ENCODE results near the gene ITPKA. TPM values are rescaled to one million over a fixed set of nuclear protein-coding genes. Genes with fewer than 3 reads are reported as not detected.
A peak's percentile ranks its signal among the peaks of the same experiment; 100 is the strongest.

The ITPKA gene
- polyA plus RNA-seq (2011; rRNA removed) (0.92 and 1.5 TPM in 2 replicates), polyA minus RNA-seq (2011; rRNA and poly(A)+ RNA removed) (0.83 and 1.1 TPM in 2 replicates)

DNA sequence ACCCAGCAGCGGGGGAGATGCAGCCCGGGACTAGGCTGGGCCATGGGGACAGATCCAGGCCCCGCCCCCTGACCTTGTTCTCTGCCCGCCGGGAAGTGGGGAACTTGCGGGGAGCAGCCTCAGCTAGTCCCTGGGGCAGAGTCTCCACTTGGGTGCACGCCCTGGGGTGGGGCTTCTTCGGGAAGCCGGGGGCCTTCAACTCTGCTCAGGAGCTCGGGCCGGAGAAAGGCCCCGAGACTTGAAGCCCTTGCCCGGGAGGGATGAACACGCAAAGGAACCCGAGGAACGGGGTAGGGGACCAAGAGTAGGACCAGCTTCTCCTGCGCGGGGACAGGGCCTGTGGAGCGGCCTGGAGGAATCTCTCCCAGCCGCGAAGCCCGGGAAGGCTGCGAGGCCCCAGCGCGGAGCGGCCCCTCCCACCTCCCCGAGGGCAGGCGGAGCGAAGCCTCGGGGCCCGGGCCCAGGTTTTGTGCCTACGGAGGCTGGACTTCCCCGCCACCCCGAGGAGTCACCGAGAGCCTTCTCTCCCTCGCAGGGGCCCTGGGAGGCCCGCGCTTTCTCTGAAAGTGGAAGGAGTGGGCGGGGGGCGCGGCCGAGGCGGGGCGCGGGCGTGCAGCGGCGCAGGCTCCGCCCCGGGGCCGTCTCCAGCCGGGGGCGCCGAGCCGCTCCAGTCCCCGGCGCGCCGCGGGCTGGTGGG is at the start of gene ITPKA:
Gene ITPKA (plus strand): TSS at position 670 of the 697 bp plus-strand sequence. CDS start 54 bp downstream, outside the sequence.
- peak within 1 kb of the TSS; percentile 59 for H3K4me3 ChIP-seq (ENCODE audit: low read depth, low read length)
- ChIA-PET POLR2A (interaction anchor here (0.6 to 1.5 kb wide), 3 partner anchors 9 to 51 kb away, joined by 3 to 7 read pairs (median 3); partner anchors contain the start of gene RPAP1), CTCF (no interaction called here)
- H3K27me3 ChIP-seq (ENCODE audit: control insufficient read depth, insufficient read depth, low read length): peaks cover 20% of the 10 kb centered on the region
- TF ChIP-seq, protein P1, sequence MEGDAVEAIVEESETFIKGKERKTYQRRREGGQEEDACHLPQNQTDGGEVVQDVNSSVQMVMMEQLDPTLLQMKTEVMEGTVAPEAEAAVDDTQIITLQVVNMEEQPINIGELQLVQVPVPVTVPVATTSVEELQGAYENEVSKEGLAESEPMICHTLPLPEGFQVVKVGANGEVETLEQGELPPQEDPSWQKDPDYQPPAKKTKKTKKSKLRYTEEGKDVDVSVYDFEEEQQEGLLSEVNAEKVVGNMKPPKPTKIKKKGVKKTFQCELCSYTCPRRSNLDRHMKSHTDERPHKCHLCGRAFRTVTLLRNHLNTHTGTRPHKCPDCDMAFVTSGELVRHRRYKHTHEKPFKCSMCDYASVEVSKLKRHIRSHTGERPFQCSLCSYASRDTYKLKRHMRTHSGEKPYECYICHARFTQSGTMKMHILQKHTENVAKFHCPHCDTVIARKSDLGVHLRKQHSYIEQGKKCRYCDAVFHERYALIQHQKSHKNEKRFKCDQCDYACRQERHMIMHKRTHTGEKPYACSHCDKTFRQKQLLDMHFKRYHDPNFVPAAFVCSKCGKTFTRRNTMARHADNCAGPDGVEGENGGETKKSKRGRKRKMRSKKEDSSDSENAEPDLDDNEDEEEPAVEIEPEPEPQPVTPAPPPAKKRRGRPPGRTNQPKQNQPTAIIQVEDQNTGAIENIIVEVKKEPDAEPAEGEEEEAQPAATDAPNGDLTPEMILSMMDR (IDR thresholded peaks at IDR 0.05; ENCODE audit: low read depth, low read length): no peak
- peak within 1 kb of the TSS; percentile 81 for H3K27ac ChIP-seq (ENCODE audit: low read depth, low read length)
- peak; percentile 29 for DNase-seq (ENCODE audit: low read depth, low spot score)
- H3K9me3 ChIP-seq (ENCODE audit: control insufficient read depth, insufficient read depth, low read length): no peaks in the 10 kb centered on the region; the same call in 1 of the 2 replicates

DNA sequence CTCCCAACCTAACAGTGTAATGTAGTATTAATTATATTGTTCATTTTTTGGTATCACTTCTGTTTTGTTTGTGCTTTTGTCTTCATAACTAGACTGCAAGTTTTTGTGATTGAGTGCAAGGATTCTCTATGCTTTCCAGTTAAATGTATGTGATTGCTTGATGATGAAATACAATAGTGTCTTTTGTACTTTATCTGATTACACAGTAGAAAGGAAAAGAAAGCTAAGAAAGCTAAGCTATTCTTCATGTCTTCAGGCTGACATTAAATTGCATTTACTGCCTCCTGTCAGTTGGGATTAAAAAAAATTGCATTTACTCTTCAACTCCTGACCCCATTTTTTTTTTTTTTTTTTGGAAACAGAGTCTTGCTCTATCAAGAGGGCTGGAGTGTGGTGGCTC is 48.3 kb upstream of the ITPKA start:
- H3K27ac ChIP-seq (ENCODE audit: low read depth, low read length): no peak overlapping the region
- POLR2A ChIA-PET: interaction anchor here (0.7 kb wide), 1 partner anchor 329 kb away, joined by 6 read pairs; the partner anchor contains the start of gene MAPKBP1
- DNase-seq (ENCODE audit: low read depth, low spot score): no peak

DNA sequence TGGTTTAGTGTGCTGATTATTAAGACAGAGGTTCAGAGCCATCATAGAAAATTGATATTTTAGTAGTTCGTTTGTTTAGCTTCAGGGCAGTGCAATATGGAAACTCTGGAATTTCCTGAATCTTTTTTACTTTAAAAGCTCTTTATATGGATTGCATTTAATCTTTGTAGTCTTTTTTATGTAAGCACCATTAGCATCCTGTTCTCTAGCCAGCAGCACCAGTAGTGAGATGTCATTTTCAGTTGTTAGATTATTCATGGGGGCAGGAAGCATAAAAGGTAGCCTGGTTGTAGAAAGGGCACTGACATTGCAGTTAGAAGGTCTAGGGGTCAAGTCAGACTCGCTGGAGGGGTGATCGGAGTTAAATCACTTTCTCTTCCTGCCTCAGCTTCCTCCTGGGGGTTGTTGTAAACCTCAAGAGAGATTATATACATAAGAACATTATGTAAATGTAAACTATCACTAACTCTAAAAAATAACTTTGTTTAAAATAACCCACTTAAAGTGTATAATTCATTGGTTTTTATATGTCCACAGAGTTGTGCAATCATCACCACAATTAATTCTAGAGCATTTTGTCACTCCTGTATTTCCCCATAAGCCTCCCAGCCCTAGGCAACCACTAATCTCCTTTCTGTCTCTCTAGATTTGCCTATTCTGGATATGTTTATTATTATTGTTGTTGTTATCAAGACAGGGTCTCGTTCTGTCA is 31.4 kb upstream of the ITPKA start:
- TF ChIP-seq, protein P1 (IDR thresholded peaks at IDR 0.05; ENCODE audit: low read depth, low read length): no peak
- Histone ChIP-seq H3K9me3 (ENCODE audit: control insufficient read depth, insufficient read depth, low read length) (no peaks in the 10 kb centered on the region), H3K27me3 (ENCODE audit: control insufficient read depth, insufficient read depth, low read length) (no peaks in the 10 kb centered on the region), H3K4me3 (ENCODE audit: low read depth, low read length) (no peak overlapping the region), H3K27ac (ENCODE audit: low read depth, low read length) (no peak overlapping the region)
- CTCF ChIA-PET: no interaction called here
- POLR2A ChIA-PET: no interaction called here
- DNase-seq (ENCODE audit: low read depth, low spot score): no peak

More for the DNA sequence above, 48.3 kb upstream of the ITPKA start:
- CTCF ChIA-PET: interaction anchor here (0.7 to 1.4 kb wide), 4 partner anchors 20 to 553 kb away, joined by 3 to 4 read pairs (median 4); no protein-coding TSS in a partner anchor
- no peaks in the 10 kb centered on the region for H3K9me3 ChIP-seq (ENCODE audit: control insufficient read depth, insufficient read depth, low read length)
- TF ChIP-seq, protein P1 (IDR thresholded peaks at IDR 0.05; ENCODE audit: low read depth, low read length): no peak
- H3K4me3 ChIP-seq (ENCODE audit: low read depth, low read length): no peak overlapping the region
- H3K27me3 ChIP-seq (ENCODE audit: control insufficient read depth, insufficient read depth, low read length): no peaks in the 10 kb centered on the region

DNA sequence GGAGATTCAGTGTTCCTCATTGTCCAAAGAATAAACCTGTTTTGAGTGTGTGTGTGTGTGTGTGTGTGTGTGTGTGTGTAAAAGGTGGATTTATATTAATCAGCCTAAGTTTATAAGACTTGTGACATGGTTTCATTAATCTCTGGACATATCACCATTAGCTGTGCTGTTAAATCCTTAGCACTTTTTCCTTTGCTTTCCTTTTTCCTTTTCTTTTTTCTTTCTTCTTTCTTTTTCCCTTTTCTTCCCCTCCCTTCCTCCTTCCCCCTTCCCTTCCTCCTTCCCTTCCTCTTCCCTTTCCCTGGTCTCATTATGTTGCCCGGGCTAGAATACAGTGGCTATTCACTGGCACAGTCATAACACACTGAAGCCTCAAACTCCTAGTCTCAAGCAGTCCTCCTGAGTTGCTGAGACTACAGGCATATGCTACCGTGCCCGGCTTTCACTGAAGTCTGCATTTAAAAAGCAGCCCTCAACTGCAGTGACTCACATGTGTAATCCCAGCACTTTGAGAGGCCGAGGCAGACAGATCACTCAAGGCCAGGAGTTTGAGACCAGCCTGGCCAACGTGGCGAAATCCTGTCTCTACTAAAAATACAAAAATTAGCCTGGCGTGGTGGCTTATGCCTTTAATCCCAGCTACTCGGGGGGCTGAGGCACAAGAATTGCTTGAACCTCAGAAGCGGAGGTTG is 28.6 kb upstream of the ITPKA start:
- no peaks in the 10 kb centered on the region for H3K27me3 ChIP-seq (ENCODE audit: control insufficient read depth, insufficient read depth, low read length)
- ChIA-PET POLR2A (no interaction called here), CTCF (interaction anchor here (0.6 to 3.1 kb wide), 30 partner anchors 10 to 430 kb away, joined by 3 to 21 read pairs (median 4); partner anchors contain the start of genes MAPKBP1 and TYRO3)
- no peak overlapping the region for H3K27ac ChIP-seq (ENCODE audit: low read depth, low read length)
- TF ChIP-seq, protein P1 (IDR thresholded peaks at IDR 0.05; ENCODE audit: low read depth, low read length): no peak
- no peak for DNase-seq (ENCODE audit: low read depth, low spot score)
- H3K9me3 ChIP-seq (ENCODE audit: control insufficient read depth, insufficient read depth, low read length): no peaks in the 10 kb centered on the region
- H3K4me3 ChIP-seq (ENCODE audit: low read depth, low read length): no peak overlapping the region
